Middle frontal gyrus (tissue), 1 donor: ENCODE results near the gene EPB41L3.
"Not testable (repeated sequence)": the region's sequence is repeated elsewhere in the genome, so short reads cannot be mapped to it uniquely, and the experiment has no call there.

ENCODE experiments used
- DNase-seq: peaks from one replicate; pipeline ENCODE4 v3.0.0-alpha.2; 2015; ENCODE audit warnings: low spot score; ENCODE audit errors: extremely low spot score

The EPB41L3 gene

GRCh38 chr18:5543773-5544389 lies at the start of gene EPB41L3:
EPB41L3 (minus strand) TSS chr18:5543997; CDS start chr18:5489183, 54,814 bp downstream.
- no peak for DNase-seq

GRCh38 chr18:5588529-5588928 lies 44.7 kb upstream of the EPB41L3 start:
- no peak for DNase-seq

- no peak for DNase-seq
Measured at GRCh38 chr18:5585653-5586052, 41.9 kb upstream of the EPB41L3 start.

- DNase-seq = no peak
Measured at GRCh38 chr18:5584746-5585417, 41.1 kb upstream of the EPB41L3 start.

GRCh38 chr18:5582849-5583681 lies 39.3 kb upstream of the EPB41L3 start:
- no peak for DNase-seq

GRCh38 chr18:5582076-5582475 lies 38.3 kb upstream of the EPB41L3 start:
- DNase-seq = no peak

- no peak for DNase-seq
Measured at GRCh38 chr18:5574843-5575242, 31.0 kb upstream of the EPB41L3 start.

- DNase-seq = no peak
Measured at GRCh38 chr18:5571666-5572065, 27.9 kb upstream of the EPB41L3 start.

- DNase-seq = not testable (repeated sequence)
Measured at GRCh38 chr18:5570613-5571012, 26.8 kb upstream of the EPB41L3 start.

- DNase-seq = no peak
Measured at GRCh38 chr18:5568416-5568815, 24.6 kb upstream of the EPB41L3 start.

GRCh38 chr18:5558851-5559250 lies 15.1 kb upstream of the EPB41L3 start:
- DNase-seq = no peak

GRCh38 chr18:5556310-5556974 lies 12.6 kb upstream of the EPB41L3 start:
- no peak for DNase-seq

GRCh38 chr18:5554629-5555028 lies 10.8 kb upstream of the EPB41L3 start:
- no peak for DNase-seq

- DNase-seq = no peak
Measured at GRCh38 chr18:5546660-5547059, 2.9 kb upstream of the EPB41L3 start.

- no peak for DNase-seq
Measured at GRCh38 chr18:5543036-5543680, 639 bp downstream of the EPB41L3 start.

GRCh38 chr18:5542515-5543035 lies 1.2 kb downstream of the EPB41L3 start:
- DNase-seq = no peak

- no peak for DNase-seq
Measured at GRCh38 chr18:5541644-5542043, 2.2 kb downstream of the EPB41L3 start.

GRCh38 chr18:5539391-5539790 lies 4.4 kb downstream of the EPB41L3 start:
- no peak for DNase-seq

GRCh38 chr18:5538544-5538943 lies 5.3 kb downstream of the EPB41L3 start:
- no peak for DNase-seq

GRCh38 chr18:5537860-5538259 lies 5.9 kb downstream of the EPB41L3 start:
- no peak for DNase-seq

GRCh38 chr18:5534845-5535244 lies 9.0 kb downstream of the EPB41L3 start:
- no peak for DNase-seq
